HG02884 (cell line): ENCODE measurements around the gene QRFP.

Experiments
- ATAC-seq: cut with Tn5 transposase; IDR thresholded peaks from one replicate; pipeline ENCODE4 v1.9.1; 2021; ENCODE audit warnings: mild to moderate bottlenecking, moderate library complexity; ENCODE audit not compliant: unreplicated experiment

Gene QRFP

DNA sequence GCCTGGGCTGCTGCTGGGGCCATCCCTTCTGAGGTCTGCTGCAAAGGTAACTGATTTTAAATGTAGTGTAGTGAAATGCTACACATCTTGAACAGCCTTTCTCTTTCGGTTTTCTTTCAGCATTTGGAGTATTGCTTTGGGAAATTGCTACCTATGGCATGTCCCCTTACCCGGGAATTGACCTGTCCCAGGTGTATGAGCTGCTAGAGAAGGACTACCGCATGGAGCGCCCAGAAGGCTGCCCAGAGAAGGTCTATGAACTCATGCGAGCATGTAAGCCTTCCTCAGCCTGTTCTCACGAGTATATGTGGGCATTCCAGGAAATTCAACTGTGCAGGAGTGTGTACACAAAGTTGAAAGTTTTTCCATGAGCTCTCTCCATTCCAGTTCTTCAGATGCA is 18.3 kb downstream of the QRFP start:
- no peak for ATAC-seq

- no peak for ATAC-seq
Observed at GRCh38 chr9:130877300-130877699, 19.3 kb downstream of the QRFP start.

DNA sequence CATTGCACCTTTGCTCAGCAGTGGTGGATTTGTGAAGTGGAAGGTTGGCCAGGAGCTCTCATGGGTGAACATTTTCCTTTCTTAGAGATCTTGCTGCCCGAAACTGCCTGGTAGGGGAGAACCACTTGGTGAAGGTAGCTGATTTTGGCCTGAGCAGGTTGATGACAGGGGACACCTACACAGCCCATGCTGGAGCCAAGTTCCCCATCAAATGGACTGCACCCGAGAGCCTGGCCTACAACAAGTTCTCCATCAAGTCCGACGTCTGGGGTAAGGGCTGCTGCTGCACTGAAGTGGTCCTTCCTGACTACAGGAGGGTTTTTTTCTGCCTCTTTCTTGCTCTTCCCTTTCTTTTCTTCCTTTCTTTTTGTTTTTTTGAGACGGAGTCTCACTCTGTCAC is 21.8 kb downstream of the QRFP start:
- ATAC-seq = no peak

DNA sequence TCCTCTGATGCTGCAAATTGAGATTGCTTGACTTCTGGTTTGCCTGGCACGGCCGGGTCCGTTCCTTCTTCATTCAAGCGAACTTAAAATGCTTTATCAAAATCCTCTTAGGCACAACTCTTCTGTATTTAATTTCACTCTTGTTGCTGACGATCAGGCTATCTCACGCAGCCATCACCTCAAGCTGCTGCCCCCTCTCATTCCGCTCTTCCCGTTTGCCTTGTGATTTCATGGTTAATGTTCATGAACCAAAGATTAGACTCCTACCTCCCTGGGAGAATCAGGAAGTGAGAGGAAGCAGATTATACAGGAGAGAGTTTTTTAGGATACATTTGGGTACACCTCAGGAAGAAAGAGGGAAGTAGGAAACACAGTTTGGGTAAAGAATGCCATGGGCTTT is 22.6 kb downstream of the QRFP start:
- no peak for ATAC-seq

GRCh38 chr9:130872912-130873503 is 23.6 kb downstream of the QRFP start:
- no peak for ATAC-seq

DNA sequence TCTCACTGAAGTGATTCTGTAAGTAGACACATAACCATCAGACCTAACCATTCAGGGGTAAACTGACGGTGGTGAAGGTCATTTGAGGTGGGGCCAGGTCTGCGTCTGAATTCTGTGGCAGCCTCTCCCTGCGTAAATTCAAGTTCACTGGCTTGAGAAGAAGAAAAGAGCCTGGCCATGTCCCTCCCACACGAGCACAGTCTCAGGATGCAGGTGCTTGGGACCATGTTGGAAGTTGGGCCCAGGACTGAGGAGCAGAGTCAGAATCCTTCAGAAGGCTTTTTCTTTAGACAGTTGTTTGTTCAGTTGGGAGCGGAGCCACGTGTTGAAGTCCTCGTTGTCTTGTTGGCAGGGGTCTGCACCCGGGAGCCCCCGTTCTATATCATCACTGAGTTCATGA is 24.1 kb downstream of the QRFP start:
- ATAC-seq = no peak

DNA sequence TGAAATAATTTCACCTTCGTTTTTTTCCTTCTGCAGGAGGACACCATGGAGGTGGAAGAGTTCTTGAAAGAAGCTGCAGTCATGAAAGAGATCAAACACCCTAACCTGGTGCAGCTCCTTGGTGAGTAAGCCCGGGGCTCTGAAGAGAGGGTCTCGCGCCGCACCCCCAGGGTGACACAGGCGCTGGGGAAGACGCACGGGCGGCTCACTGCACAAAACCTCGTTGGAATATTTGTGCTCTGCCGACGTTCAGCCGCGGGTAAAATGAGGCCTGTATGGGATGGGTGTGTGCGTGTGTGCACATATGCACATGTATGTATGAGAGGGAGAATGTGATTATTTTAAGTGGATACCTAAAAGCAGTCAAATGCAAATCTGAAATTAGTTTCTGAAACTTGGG is 24.5 kb downstream of the QRFP start:
- ATAC-seq = no peak

- ATAC-seq = no peak
Observed at GRCh38 chr9:130871395-130872062, 25.1 kb downstream of the QRFP start.

DNA sequence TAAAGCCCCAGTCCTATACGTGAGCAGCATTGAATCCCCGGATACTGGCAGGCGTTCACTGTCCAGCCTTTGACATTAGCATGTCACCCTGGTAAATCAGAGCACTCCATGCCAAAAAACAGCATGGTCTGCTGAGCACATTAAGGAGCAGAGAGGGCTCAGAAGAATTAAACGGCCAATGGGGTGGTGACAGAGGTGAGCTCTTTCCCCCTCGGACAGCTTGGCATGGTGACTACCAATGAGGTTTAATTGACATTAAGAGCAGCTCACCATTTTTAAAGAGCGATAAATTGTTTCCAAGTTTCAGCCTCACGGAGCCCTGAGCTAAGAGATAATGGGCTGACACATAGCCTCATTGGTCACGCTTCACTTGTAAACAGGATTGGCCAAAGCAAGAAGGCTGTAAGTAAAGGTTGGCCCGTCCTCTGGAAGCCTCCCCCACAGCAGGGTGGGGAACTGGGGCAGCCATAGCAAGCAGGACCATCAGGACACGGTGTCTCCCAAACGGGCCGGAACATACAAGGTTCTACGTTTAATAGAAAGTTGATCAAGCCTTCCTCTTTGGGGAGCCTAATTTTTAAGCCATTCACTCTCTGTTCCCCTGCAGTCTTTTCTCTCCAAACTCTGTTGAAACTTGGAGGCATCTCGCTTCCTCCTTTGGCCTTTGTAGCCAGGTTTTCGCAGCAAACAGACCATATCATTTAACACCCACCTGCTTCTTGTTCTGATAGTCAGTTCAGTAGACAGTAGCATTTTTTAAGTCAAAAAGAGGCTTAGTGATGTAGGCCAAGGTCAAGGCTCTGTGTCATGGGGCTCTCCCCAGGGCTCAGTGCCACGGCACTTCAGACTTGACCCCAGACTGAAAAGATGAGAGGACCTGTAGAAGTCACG is 25.9 kb downstream of the QRFP start:
- ATAC-seq = peak; percentile 50

GRCh38 chr9:130869250-130869649 is 27.4 kb downstream of the QRFP start:
- no peak for ATAC-seq

- ATAC-seq = no peak
Observed at GRCh38 chr9:130868230-130868629, 28.4 kb downstream of the QRFP start.

DNA sequence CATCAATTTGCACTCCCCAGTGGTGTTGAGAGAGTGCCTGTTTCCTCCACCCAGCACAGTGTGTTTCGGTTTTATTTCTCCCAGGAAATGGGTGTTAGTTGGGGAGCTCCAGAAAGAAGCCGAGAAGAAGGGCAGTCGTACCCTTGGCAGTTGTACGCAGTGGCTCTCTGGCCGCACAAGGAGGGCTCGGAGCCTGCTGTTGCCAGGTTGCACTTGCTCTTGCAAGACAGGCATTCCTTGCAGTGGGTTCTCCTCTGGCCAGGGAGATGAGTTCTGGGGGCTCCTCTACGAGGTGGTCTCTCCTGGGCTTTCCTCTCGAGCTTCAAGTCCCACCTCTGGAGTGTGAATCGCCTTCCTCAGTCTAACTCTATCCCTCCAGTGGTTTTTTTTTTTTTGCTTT is 29.1 kb downstream of the QRFP start:
- no peak for ATAC-seq

DNA sequence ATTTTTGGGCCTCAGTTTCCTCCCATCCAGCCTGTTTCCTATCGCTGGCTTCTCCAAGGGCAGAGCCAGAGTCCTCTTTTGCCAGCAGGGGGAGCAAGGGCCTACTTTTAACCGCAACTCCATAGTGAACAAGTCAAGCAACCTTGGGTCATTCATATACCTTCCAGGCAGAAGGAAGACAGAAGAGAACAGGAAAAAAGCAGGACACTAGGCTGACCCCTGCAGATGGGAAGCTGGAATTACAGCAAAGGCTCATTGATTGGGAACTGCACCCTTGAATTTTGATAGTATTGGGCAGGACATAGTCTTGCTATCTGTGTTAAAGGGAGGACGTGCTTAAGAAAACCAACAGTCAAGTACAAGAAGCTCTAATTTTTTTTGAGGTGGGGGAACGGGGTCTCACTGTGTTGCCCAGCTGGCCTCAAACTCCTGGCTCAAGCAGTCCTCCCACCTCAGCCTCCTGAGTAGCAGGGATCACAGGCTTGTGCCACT is 30.1 kb downstream of the QRFP start:
- no peak for ATAC-seq

- no peak for ATAC-seq
Observed at GRCh38 chr9:130865921-130866320, 30.7 kb downstream of the QRFP start.

GRCh38 chr9:130864541-130864940 is 32.1 kb downstream of the QRFP start:
- no peak for ATAC-seq

DNA sequence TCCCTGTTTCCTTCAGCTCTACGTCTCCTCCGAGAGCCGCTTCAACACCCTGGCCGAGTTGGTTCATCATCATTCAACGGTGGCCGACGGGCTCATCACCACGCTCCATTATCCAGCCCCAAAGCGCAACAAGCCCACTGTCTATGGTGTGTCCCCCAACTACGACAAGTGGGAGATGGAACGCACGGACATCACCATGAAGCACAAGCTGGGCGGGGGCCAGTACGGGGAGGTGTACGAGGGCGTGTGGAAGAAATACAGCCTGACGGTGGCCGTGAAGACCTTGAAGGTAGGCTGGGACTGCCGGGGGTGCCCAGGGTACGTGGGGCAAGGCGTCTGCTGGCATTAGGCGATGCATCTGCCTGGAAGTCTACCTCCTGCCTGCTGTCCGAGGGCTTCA is 33.9 kb downstream of the QRFP start:
- ATAC-seq = no peak

GRCh38 chr9:130862217-130862616 is 34.4 kb downstream of the QRFP start:
- ATAC-seq = no peak

GRCh38 chr9:130861372-130862180 is 35.0 kb downstream of the QRFP start:
- ATAC-seq = no peak

DNA sequence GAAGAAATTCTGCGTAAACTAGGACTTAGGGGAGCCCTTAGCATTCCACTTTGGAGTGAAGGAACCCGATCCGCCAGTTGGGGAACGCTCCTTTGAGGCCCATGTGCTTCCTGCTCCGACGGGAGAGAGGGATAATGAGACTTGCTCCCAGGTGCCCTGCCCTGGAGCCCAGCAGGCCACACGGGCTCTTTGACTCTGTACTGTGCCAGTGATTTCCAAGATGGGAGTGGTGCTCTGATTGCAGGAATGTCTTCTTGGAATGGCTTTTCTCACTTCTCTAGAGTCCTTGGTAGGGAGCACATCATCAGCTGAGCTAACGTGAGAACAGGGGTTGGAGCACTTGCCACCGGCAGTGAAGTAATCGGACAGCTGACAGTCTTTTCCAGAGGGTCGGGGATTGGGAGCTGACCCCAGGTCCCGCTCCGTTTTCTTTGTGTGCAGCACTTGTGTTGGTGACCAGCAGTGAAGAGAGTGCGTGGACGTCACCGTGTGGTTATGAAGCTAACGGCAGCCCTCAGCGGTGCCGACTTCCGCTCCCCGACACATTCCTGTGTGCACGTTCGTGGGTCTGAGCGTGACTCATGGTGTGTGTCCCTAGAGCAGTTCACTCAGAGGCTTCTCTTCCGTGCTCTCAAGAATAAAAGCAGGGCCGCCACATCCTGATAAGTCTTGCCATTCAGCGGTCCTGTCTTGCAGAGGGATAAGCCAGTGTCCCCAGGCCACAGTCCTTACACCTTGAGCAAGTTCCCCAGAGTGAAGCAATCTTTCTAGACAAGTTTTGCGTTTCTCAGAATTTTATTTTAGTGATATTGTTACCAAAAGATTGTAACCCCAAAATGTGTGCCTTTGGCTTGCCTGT is 35.9 kb downstream of the QRFP start:
- no peak for ATAC-seq
